NCI-H128 (cell line): ENCODE results near the gene PCK1.
"Not testable (repeated sequence)": the region's sequence is repeated elsewhere in the genome, so short reads cannot be mapped to it uniquely, and the experiment has no call there.

Source experiments
- DNase-seq: peaks from one replicate; lab custom pipeline; 2025; ENCODE audit not compliant: unreplicated experiment; lab: John Stamatoyannopoulos, UW

The PCK1 gene

DNA sequence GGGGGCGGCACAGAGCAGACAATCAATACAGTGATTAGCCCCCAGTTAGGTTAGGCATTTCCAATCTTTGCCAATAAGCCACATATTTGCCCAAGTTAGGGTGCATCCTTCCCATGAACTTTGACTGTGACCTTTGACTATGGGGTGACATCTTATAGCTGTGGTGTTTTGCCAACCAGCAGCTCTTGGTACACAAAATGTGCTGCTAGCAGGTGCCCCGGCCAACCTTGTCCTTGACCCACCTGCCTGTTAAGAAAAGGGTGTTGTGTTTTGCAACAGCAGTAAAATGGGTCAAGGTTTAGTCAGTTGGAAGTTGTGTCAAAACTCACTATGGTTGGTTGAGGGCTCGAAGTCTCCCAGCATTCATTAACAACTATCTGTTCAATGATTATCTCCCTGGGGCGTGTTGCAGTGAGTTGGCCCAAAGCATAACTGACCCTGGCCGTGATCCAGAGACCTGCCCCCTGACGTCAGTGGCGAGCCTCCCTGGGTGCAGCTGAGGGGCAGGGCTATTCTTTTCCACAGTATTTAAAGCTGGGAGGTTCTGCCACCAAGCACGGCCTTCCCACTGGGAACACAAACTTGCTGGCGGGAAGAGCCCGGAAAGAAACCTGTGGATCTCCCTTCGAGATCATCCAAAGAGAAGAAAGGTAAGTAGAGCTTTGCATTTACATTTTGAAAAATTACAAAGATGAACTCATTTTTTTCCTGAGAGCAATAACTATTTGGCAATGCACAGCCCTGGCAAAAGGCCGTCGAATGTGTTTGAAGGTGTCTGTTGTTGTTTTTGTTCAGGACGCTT, at the start of gene PCK1:
TSS of gene PCK1 (plus strand) at position 557 of the 802 bp plus-strand sequence. CDS start 302 bp downstream, outside the sequence.
- no peak for DNase-seq

GRCh38 chr20:57511709-57512108, 49.2 kb upstream of the PCK1 start:
- DNase-seq, result not testable (repeated sequence)

- DNase-seq, result no peak
These were observed 48.5 kb upstream of the PCK1 start for GRCh38 chr20:57512432-57512831.

GRCh38 chr20:57513199-57513598, 47.7 kb upstream of the PCK1 start:
- no peak for DNase-seq

- DNase-seq, result no peak
These were observed 46.6 kb upstream of the PCK1 start for GRCh38 chr20:57514273-57514751.

- DNase-seq, result no peak
These were observed 43.0 kb upstream of the PCK1 start for GRCh38 chr20:57517904-57518303.

DNA sequence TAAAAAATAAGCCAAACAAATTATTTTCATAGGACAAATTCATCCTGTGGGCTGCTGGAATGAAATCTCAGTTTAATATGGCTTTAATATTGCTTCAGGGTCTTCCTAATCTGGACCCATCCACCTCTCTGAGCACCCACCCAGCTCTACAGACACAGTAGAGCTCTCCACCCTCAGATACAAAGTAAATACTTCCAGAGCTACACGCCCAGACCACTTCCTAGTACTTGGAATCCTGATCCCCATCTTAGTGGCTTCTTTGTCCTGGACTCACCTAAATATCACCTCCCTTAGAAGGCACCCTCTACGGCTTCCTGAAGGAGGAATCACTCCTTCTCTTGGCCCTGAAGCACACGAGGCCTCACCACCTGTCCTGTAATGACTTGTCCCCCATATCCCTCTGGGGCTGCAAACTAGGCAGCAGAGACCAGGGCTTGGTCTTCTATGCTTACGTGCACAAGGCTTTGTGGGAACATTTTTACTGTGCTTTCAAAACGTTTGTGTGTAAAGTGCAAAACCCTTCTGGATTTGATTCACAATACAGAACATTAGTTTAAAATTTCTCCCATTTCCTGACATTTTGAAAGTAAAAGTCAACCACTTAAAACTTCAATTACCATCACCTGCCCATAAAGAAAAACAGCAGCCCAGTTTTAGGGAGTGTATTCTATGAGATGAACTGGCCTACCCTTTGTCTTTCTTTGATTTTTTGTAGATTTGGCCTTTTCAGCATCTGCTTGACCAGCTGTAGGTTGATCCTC, 38.4 kb upstream of the PCK1 start:
- no peak for DNase-seq

DNA sequence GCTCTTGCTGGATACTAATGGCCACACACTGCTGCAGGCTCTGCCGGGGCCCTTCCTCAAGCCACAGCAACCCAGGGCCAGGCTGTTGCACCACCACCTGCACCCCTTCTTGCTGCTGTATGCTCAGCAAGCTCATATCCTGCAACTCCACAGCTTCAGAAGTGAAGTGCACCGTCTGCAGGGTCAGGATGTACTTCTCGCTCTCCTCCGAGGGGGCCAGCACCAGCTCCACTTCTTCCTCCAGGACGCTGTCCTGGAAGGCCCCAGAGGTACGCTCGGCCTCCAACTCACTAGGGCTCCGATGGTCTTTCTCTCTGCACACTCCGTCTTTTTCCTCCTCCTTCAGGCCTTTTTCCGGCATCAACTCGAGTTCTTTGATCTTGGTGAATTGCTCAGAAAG, 37.1 kb upstream of the PCK1 start:
- DNase-seq, result no peak

DNA sequence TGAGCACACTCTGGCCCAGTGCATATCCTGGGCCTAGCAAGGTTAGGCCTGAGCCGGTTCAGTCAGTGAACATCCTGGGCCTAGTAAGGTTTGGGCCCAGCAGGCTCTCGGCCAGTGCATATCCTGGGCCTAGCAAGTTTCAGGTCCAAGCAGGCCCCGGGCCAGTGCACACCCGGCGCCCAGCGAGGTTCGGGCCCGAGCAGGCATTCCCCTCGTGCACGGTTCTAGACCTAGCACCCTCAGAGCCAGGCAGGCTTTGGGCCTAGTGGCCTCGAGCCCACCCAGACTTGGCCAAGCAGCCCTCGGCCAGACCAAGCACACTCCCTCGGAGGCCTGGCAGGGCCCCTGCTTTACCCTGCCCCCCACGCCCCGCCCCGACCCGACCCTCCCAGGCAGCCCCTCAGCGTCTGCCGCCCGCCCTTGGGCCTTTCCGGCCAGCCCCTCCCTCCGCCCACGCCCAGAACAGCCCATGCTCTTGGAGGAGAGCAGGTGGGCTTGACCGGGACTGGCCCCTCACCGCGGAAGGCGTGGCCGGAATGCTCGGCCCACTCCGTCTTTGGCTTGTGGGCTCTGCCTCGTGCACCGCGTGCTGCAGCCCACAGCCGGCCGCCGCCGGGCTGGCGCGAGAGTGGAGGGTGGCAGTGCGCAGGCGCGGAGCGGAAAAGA, 36.3 kb upstream of the PCK1 start, which contains the start of gene CTCFL:
TSS of gene CTCFL (minus strand) at position 630 of the 666 bp plus-strand sequence. CDS start 935 bp downstream, outside the sequence.
- DNase-seq, result no peak

- DNase-seq, result no peak
These were observed 35.4 kb upstream of the PCK1 start for GRCh38 chr20:57525328-57526086.

- DNase-seq, result no peak
These were observed 34.6 kb upstream of the PCK1 start for GRCh38 chr20:57526087-57526884.

DNA sequence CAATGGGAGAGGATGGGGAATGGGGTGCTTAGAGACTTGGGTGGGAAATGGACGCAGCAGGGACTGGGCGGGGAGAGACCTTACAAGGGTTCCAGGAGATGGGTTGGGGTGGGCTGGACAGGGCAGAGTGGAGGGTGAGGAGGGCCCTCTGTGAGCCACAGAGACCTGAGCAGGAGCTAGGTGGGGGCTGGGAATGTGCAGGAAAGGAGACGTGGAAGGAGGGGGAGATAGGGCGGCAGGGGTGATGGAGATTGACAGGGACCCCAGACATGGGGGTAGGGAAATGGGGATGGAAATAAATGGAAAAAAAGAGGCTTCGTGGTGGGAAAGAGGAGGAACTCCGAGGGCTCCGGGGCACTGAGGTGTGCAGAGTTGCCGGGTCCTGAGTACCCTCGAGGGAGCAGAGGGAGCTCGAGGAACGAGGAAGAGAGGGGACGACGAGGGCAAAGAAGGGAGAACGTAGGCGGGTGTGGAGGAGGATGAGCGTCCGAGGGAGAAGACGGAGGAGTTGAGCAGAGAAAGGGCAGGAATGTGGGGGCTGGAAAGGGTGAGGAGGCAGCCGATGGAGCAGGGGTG, 33.9 kb upstream of the PCK1 start:
- DNase-seq, result no peak

DNA sequence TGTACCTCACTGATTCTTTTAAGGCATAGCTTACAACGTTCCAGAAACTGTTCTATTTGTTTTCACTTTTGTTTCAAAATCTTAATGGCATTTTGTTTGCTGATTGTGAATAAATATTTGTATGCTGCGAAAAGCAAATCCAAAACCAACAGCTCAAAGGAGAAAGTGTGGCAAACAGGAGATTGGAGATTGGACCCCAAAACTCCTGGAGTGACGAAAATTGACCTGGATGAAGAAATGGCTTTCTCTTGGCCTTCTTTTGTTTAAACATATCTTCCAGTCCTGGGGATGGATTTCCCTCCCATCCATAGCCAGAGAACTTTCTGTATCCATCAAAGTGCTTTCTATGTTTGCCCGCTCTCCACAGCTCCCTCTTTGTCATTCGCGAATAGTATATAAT, 33.2 kb upstream of the PCK1 start:
- no peak for DNase-seq

- no peak for DNase-seq
These were observed 32.8 kb upstream of the PCK1 start for GRCh38 chr20:57528148-57528547.

DNA sequence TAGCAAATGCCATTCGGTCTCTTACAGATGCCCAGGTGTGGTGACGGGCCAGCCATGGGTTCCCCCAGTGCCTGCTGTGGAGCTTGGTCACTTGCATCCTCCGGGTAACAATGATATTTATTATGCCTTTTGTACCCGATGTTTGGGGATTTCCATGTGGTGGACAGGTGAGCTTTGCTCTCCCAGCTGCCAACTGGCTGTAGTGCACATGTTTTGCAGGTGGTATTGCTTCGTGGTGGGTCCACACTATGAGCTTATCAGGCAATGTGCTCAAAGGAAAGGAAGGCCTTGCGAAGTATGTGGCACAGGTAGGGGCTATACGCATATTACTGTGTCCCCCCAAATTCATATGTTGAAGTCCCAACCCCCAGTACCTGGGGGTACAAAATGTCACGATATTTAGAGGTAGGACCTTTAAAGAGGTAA, 31.7 kb upstream of the PCK1 start:
- no peak for DNase-seq

GRCh38 chr20:57529810-57530209, 31.1 kb upstream of the PCK1 start:
- DNase-seq, result no peak

- no peak for DNase-seq
These were observed 30.5 kb upstream of the PCK1 start for GRCh38 chr20:57530327-57530981.

- no peak for DNase-seq
These were observed 28.8 kb upstream of the PCK1 start for GRCh38 chr20:57532104-57532503.

GRCh38 chr20:57535297-57535696, 25.6 kb upstream of the PCK1 start:
- DNase-seq, result no peak
